Kidney glomerular epithelial cell (primary cell): ENCODE results near the gene IGSF23.

Source experiments
- DNase-seq: peaks from one replicate; lab custom pipeline; 2025; lab: John Stamatoyannopoulos, UW

Gene IGSF23

DNA sequence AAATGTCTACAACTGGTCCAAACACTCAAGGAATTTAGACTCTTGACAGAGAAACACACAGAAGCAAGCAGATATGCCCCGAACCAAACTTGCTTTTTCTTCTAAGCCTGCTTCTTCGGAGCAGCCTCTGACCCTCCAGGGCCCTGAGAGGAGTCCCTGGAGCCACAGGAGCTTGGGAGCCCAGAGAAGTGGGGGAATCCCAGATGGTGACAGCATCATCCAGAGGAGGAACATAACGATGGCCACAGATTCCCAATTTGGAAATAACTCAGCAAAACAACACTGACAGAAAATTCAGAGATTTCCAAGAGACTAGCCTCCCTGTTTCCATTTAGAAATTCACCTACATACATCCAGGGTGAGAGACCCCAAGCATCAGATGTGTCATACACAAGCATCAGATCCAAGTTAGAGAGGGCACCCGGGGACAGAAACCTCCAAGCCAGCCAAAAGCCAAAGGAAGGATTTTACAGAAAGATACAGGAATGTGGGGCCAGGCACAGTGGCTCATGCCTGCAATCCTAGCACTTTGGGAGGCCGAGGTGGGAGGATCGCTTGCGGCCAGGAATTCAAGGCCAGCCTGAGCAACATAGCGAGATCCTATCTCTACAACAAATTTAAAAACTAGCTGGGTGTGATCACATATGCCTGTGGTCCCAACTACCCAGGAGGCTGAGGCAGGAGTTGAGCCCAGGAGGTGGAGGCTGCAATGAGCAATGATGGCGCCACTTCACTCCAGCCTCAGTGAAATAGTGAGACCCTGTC is 28.3 kb downstream of the IGSF23 start:
- DNase-seq, result no peak

GRCh38 chr19:44642377-44642776 is 29.0 kb downstream of the IGSF23 start:
- no peak for DNase-seq

DNA sequence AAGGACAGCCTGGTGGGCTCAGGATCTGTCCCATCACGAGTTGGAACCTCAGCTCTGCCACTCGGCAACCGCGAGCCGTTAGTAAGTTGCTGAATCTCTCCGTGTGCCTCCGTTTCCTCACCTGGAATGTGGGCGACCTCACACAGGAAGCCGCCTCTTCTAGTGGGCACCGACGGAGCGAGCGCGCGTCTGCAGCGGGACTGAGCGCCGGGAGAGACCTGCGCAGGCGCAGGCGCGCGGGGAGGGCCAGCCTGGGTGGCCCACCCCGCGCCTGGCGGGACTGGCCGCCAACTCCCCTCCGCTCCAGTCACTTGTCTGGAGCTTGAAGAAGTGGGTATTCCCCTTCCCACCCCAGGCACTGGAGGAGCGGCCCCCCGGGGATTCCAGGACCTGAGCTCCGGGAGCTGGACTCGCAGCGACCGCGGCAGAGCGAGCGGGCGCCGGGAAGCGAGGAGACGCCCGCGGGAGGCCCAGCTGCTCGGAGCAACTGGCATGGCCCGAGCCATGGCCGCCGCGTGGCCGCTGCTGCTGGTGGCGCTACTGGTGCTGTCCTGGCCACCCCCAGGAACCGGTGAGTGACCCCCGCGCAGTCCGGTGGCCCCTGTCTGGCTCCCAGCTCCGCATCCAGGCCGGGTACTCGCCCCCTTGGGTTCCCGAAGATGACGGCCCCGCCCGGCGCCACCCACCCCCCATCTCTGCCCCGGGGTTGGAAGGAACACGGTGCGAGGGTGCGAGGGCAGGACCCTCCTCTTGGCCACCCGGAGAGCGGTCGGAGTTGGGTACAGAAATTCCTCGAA is 30.4 kb downstream of the IGSF23 start, which contains the start of gene PVR:
Gene PVR (plus strand): TSS at position 306 of the 797 bp plus-strand sequence. CDS start 187 bp downstream, at position 493.
- peak; percentile 66 for DNase-seq

GRCh38 chr19:44644402-44645016 is 31.1 kb downstream of the IGSF23 start:
- DNase-seq, result peak; percentile 65

GRCh38 chr19:44645407-44646048 is 32.2 kb downstream of the IGSF23 start:
- DNase-seq, result no peak

GRCh38 chr19:44646049-44646416 is 32.7 kb downstream of the IGSF23 start:
- no peak for DNase-seq

DNA sequence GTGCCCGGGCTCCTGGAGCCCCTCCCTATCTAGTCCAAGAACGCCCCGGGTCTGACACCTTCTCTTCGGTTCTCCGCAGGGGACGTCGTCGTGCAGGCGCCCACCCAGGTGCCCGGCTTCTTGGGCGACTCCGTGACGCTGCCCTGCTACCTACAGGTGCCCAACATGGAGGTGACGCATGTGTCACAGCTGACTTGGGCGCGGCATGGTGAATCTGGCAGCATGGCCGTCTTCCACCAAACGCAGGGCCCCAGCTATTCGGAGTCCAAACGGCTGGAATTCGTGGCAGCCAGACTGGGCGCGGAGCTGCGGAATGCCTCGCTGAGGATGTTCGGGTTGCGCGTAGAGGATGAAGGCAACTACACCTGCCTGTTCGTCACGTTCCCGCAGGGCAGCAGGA is 33.8 kb downstream of the IGSF23 start:
- no peak for DNase-seq

- DNase-seq, result peak; percentile 33
These were observed 35.4 kb downstream of the IGSF23 start for GRCh38 chr19:44648631-44649251.

- DNase-seq, result no peak
These were observed 36.3 kb downstream of the IGSF23 start for GRCh38 chr19:44649578-44650145.

- no peak for DNase-seq
These were observed 40.0 kb downstream of the IGSF23 start for GRCh38 chr19:44653343-44653742.

DNA sequence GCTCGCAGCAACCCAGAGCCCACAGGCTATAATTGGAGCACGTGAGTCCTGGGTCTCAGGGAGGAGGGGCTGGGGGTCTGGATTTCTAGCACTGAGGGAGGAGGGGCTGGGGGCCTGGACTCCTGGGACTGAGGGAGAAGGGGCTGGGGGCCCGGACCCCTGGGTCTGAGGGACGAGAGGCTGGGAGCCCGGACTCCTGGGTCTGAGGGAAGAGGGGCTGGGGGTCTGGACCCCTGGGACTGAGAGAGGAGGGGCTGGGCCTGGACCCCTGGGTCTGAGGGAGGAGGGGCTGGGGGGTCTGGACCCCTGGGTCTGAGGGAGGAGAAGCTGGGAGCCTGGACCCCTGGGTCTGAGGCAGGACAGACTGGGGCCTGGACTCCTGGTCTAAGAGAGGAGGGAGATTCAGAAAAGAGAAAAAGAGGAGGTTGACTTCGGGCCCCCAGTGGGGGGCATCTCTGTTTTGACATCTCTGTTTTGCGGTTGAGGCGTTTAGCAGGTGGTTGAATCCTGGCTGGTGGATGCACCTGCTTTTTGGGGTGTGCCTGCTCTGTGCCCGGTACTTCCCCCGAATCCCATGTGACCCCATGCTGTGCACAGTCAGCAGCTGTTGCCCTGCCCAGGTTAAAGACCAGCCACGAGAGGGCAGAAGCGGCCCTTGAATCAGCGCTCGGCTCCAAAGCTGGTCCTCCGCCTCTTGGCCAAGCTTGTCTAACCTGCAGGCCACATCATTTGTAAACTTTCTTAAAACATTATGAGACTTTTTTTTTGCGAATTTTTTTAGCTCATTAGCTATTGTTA is 40.8 kb downstream of the IGSF23 start:
- peak; percentile 14 for DNase-seq

DNA sequence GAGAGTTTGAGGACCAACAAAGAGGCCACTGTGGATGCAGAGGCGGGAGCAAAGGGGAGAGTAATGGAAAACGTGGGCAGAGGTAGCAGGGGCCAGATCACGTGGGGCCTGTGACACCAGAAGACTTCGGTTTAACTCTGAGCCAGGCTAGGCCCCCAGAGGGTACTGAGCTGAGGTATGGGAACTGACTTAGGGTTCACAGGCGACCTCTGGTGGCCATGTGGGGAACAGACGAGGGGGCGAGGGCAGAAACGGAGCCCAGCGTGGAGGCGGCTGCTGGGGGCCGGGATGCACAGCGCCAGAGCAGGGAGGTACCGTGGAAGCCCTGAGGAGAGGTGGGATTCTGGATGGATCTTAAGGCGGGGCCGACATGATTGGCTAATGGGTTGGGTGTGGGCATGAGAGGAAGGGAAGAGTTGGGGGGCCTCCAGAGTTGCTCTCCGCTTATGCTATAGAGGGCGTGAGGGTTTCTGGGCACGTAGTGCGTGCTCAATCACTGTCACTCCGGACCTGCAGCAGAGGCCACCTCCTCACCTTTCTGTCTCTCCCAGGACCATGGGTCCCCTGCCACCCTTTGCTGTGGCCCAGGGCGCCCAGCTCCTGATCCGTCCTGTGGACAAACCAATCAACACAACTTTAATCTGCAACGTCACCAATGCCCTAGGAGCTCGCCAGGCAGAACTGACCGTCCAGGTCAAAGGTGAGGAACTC is 44.0 kb downstream of the IGSF23 start:
- DNase-seq, result no peak

GRCh38 chr19:44658069-44658733 is 44.8 kb downstream of the IGSF23 start:
- no peak for DNase-seq

GRCh38 chr19:44660081-44660480 is 46.7 kb downstream of the IGSF23 start:
- DNase-seq, result no peak

DNA sequence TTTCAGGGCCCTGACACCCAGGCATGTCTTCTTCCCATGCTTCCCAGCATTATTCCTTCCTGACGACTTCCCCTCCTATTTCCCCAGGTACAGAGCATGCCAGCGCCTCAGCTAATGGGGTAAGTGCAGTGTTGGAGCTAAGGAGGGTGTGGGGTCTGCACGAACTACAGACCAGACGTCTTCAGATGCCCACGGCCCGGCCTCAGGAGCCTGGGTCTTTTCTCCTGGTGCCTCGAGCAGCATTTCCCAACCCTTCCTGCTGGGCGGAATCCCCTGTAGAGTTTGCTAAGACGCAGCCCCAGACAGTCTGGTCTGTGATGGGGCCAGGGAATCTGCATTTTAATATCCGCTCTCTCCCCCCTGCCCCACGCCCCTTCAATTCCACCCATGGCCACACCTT is 47.8 kb downstream of the IGSF23 start:
- DNase-seq, result no peak

DNA sequence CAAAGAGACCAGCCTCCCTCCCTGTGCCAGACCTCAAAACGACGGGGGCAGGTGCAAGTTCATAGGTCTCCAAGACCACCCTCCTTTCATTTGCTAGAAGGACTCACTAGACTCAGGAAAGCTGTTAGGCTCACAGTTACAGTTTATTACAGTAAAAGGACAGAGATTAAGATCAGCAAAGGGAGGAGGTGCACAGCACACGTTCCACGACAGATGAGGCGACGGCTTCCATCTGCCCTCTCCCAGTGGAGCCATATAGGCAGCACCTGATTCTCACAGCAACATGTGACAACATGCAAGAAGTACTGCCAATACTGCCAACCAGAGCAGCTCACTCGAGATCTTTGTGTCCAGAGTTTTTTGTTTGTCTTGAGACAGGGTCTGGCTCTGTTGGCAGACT is 48.5 kb downstream of the IGSF23 start:
- no peak for DNase-seq

DNA sequence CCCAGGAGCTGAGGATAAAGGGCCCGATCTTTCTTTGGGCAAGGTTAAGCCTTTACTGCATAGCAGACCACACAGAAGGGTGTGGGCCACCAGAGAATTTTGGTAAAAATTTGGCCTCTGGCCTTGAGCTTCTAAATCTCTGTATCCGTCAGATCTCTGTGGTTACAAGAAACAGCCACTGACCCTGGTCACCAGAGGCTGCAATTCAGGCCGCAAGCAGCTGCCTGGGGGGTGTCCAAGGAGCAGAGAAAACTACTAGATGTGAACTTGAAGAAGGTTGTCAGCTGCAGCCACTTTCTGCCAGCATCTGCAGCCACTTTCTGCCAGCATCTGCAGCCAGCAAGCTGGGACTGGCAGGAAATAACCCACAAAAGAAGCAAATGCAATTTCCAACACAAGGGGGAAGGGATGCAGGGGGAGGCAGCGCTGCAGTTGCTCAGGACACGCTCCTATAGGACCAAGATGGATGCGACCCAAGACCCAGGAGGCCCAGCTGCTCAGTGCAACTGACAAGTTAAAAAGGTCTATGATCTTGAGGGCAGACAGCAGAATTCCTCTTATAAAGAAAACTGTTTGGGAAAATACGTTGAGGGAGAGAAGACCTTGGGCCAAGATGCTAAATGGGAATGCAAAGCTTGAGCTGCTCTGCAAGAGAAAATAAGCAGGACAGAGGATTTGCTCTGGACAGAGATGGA is 49.5 kb downstream of the IGSF23 start:
- no peak for DNase-seq

GRCh38 chr19:44663996-44664395 is 50.6 kb downstream of the IGSF23 start:
- DNase-seq, result no peak

DNA sequence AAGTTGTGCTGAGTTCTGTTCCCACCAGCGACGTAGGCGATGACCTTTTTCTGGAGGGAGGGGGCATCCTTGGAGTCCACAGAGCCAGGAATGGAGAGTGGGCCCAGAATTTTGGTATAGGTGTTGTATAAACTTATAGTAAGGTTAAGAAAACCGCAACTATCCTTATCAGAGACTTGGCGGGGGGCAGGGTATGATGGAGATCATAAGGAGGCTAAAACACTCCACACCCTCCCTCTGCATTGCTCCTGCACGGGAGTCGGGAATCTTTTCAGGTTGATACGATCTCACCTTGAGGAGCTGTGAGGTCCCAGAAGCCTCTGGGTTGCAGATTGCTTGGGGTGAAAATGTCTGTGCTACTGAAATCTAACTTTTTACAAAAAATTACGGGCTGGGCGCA is 51.6 kb downstream of the IGSF23 start:
- DNase-seq, result no peak
